Panc1 (cell line): Measurements from ENCODE around the gene DCUN1D3.

Source experiments
- CTCF ChIP-seq: fragments of 450-650 bp; IDR thresholded peaks from 2 replicates; pipeline ENCODE4 v1.5.1; 2017; ENCODE audit warnings: mild to moderate bottlenecking
- REST ChIP-seq, 2 experiments: IDR thresholded peaks; 2 replicates each; pipeline ENCODE4 v1.6.1; 2011 to 2012; ENCODE audit warnings: low read depth in 2 of 2, control low read depth in 1 of 2, low read length in 1 of 2, mild to moderate bottlenecking in 1 of 2, moderate library complexity in 1 of 2; ENCODE audit not compliant: insufficient read depth in 1 of 2
- SIN3A ChIP-seq: IDR thresholded peaks from 2 replicates; pipeline ENCODE4 v1.6.1; 2012; ENCODE audit warnings: low read depth, mild to moderate bottlenecking, low read length, moderate library complexity, borderline replicate concordance; ENCODE audit not compliant: insufficient read depth
- TCF7L2 ChIP-seq: IDR thresholded peaks from 2 replicates; pipeline ENCODE4 v1.6.1; 2011; ENCODE audit warnings: mild to moderate bottlenecking, low read depth, low read length, inconsistent platforms

- TF ChIP-seq CTCF, result no peak
- TF ChIP-seq REST (IDR thresholded peaks at IDR 0.05; ENCODE audit: insufficient read depth in 1 of 2, low read depth in 2 of 2, low read length in 1 of 2), result no peak
- TF ChIP-seq SIN3A, result no peak
- no peak for TF ChIP-seq TCF7L2
Measured at GRCh38 chr16:20865420-20866131, 34.6 kb downstream of the DCUN1D3 start.
